Gastrocnemius medialis (tissue), 4 donors: Measurements from ENCODE around the gene CORO2B.

Source experiments
- POLR2A ChIP-seq, 2 donors: fragments of 450-650 bp; IDR thresholded peaks; one replicate each; pipeline ENCODE4 v1.6.1; 2017; ENCODE audit warnings: antibody characterized with exemption in 2 of 2, mild to moderate bottlenecking in 2 of 2, moderate library complexity in 2 of 2
- TF ChIP-seq, protein P1 (sequence below), 5 experiments: fragments of 450-650 bp in 3 of 5; fragments of 200-600 bp in 2 of 5; sonication (generic) in 2 of 5; IDR thresholded peaks in 4 of 5; conservative IDR thresholded peaks in 1 of 5; 1 replicate in 4 of 5; 2 replicates in 1 of 5; pipeline ENCODE4 v1.5.1; 2016 to 2019; ENCODE audit warnings: antibody characterized with exemption in 5 of 5, mild to moderate bottlenecking in 3 of 5, moderate library complexity in 3 of 5

DNA sequence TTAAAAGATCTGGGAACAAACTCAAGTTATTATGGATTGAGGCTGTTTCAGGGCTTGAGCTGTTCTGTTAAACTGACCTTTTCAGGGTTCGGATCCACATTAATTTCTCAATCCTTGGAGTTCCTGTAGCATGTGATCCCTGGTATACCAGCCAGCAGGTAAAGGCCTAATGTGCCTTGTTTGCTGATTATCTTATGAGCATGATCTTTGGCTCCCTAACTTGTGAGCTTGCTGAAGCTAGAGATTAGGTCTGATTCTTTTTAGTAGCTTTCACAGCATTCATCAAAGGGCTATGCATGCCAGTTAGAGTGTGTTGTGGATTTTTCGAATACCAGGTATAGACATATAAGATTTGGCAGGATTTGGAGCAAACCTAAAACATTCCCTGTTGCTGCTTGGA lies 10.3 kb downstream of the CORO2B start:
- TF ChIP-seq, protein P1, sequence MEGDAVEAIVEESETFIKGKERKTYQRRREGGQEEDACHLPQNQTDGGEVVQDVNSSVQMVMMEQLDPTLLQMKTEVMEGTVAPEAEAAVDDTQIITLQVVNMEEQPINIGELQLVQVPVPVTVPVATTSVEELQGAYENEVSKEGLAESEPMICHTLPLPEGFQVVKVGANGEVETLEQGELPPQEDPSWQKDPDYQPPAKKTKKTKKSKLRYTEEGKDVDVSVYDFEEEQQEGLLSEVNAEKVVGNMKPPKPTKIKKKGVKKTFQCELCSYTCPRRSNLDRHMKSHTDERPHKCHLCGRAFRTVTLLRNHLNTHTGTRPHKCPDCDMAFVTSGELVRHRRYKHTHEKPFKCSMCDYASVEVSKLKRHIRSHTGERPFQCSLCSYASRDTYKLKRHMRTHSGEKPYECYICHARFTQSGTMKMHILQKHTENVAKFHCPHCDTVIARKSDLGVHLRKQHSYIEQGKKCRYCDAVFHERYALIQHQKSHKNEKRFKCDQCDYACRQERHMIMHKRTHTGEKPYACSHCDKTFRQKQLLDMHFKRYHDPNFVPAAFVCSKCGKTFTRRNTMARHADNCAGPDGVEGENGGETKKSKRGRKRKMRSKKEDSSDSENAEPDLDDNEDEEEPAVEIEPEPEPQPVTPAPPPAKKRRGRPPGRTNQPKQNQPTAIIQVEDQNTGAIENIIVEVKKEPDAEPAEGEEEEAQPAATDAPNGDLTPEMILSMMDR (IDR thresholded peaks at IDR 0.05 in 4 of 5, conservative IDR thresholded peaks at IDR 0.05 in 1 of 5), result no peak
- TF ChIP-seq POLR2A (IDR thresholded peaks at IDR 0.05), result no peak
